Measurements from ENCODE around the gene MAP2K5.

GRCh38 chr15:67692573-67692972 is 150.1 kb downstream of the MAP2K5 start:
- TF ChIP-seq CTCF (IDR thresholded peaks at IDR 0.05) = no peak
- no peak for TF ChIP-seq POLR2A (IDR thresholded peaks at IDR 0.05)

Measured in uterus (tissue), 2 donors.